Colonic mucosa (tissue), 4 donors: ENCODE measurements around the gene SLC25A46. TPM values are rescaled to one million over a fixed set of nuclear protein-coding genes. Genes with fewer than 3 reads are reported as not detected.
A peak's percentile ranks its signal among the peaks of the same experiment; 100 is the strongest.
"Not testable (repeated sequence)": the region's sequence is repeated elsewhere in the genome, so short reads cannot be mapped to it uniquely, and the experiment has no call there.

Experiments used
- DNase-seq: peaks from one replicate; pipeline ENCODE4 v3.0.0-alpha.2; 2020
- H3K27ac ChIP-seq: fragments of 200-600 bp; one replicate; pipeline ENCODE4 v1.8.0; 2021
- H3K27me3 ChIP-seq: fragments of 200-600 bp; one replicate; pipeline ENCODE4 v1.8.0; 2021
- H3K36me3 ChIP-seq: fragments of 200-600 bp; one replicate; pipeline ENCODE4 v1.8.0; 2021
- H3K4me1 ChIP-seq: fragments of 200-600 bp; one replicate; pipeline ENCODE4 v1.8.0; 2021; ENCODE audit warnings: mild to moderate bottlenecking
- H3K4me3 ChIP-seq: fragments of 200-600 bp; one replicate; pipeline ENCODE4 v1.8.0; 2021
- H3K9ac ChIP-seq, 2 donors: one replicate each; pipeline ENCODE4 v1.7.0; 2013; ENCODE audit warnings: control low read depth in 2 of 2, low read depth in 2 of 2, low read length in 2 of 2
- H3K9me3 ChIP-seq: fragments of 200-600 bp; one replicate; pipeline ENCODE4 v1.8.0; 2021
- intact Hi-C: fragments of 100-400 bp; cut with DNase I; formaldehyde crosslinking; loops from one replicate; pipeline ENCODE4 v1.14.1; 2022
- total RNA-seq, 2 donors: library from RNA; stranded (reverse); fragmentation: NEBNext Ultra II Directional in 1 of 2; extraction: Animal tissue kit (Norgen Biotek cat#: 25700) in 1 of 2; gene quantifications; one replicate each; pipeline ENCODE4 v1.2.1, GENCODE V29; 2021
- TF ChIP-seq, protein P1 (sequence below): fragments of 200-600 bp; IDR thresholded peaks from one replicate; pipeline ENCODE4 v1.8.0; 2022; ENCODE audit warnings: antibody characterized with exemption, mild to moderate bottlenecking
- donor health status: healthy.
- donor health status: DM: no; HTN: no; CAD: no.
- donor health status: DM: no; HTN: no; CAD: no.

Gene SLC25A46
- total RNA-seq, 2 donors from 2014 or later = 50.7 to 54.8 TPM

GRCh38 chr5:110785356-110785755 lies 46.5 kb downstream of the SLC25A46 start:
- Histone ChIP-seq H3K27me3 (no peaks in the 10 kb centered on the region), H3K4me3 (no peak overlapping the region), H3K9me3 (no peaks in the 10 kb centered on the region), H3K27ac (no peak overlapping the region), H3K9ac (no peak overlapping the region), H3K36me3 (no peaks in the 10 kb centered on the region), H3K4me1 (no peaks in the 10 kb centered on the region)
- TF ChIP-seq, protein P1, sequence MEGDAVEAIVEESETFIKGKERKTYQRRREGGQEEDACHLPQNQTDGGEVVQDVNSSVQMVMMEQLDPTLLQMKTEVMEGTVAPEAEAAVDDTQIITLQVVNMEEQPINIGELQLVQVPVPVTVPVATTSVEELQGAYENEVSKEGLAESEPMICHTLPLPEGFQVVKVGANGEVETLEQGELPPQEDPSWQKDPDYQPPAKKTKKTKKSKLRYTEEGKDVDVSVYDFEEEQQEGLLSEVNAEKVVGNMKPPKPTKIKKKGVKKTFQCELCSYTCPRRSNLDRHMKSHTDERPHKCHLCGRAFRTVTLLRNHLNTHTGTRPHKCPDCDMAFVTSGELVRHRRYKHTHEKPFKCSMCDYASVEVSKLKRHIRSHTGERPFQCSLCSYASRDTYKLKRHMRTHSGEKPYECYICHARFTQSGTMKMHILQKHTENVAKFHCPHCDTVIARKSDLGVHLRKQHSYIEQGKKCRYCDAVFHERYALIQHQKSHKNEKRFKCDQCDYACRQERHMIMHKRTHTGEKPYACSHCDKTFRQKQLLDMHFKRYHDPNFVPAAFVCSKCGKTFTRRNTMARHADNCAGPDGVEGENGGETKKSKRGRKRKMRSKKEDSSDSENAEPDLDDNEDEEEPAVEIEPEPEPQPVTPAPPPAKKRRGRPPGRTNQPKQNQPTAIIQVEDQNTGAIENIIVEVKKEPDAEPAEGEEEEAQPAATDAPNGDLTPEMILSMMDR = no peak
- intact Hi-C loops = no loop called here
- no peak for DNase-seq

GRCh38 chr5:110788006-110788405 lies 49.2 kb downstream of the SLC25A46 start:
- H3K36me3 ChIP-seq, H3K9ac ChIP-seq, DNase-seq, H3K9me3 ChIP-seq, H3K4me1 ChIP-seq, H3K27me3 ChIP-seq, H3K4me3 ChIP-seq, H3K27ac ChIP-seq, intact Hi-C loops: not testable (repeated sequence)

DNA sequence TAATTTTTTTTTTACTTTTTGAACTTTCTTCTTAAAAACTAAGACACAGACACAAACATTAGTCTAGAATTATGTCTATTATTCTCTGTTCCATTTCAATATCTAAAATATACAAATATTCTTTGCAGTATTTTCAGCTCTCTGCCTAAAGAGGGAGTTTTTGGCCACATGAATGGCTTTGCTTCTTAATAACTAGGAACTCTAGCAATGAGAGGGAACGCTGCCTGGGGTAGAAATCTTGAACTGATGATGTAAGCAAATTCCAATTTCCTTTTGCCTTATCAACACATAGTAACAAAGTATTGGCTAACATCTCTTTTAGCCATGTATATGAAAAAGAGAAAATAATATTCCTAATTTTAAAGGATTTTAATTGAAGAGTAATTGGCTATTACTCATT lies 51.9 kb downstream of the SLC25A46 start:
- no peak overlapping the region for H3K9ac ChIP-seq
- TF ChIP-seq, protein P1 = no peak
- no peaks in the 10 kb centered on the region for H3K36me3 ChIP-seq
- no peaks in the 10 kb centered on the region for H3K4me1 ChIP-seq
- no peaks in the 10 kb centered on the region for H3K9me3 ChIP-seq
- H3K4me3 ChIP-seq = no peak overlapping the region
- no peak for DNase-seq
- no peaks in the 10 kb centered on the region for H3K27me3 ChIP-seq
- no peak overlapping the region for H3K27ac ChIP-seq
- intact Hi-C loops = no loop called here

DNA sequence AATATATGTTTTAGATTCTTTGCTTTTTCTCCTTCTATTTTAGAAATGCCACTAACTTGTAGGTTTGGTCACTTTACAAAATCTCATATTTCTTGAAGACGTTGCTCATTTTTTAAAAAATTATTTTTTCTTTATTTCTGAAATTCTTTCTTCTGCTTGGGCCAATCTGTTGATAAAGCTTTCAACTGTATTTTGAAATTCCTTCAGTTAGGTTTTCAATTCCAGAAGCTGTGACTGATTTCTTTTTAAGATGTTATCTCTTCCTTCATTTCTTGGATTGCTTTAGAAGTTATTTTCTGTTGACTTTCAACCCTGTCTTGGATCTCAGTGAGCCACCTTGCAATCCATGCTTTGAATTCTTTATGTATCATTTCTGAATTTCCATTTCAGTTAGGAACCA lies 64.2 kb downstream of the SLC25A46 start:
- TF ChIP-seq, protein P1 = no peak
- H3K9me3 ChIP-seq = no peaks in the 10 kb centered on the region
- intact Hi-C loops = no loop called here
- H3K27ac ChIP-seq = no peak overlapping the region
- H3K27me3 ChIP-seq = no peaks in the 10 kb centered on the region
- H3K9ac ChIP-seq = no peak overlapping the region
- no peaks in the 10 kb centered on the region for H3K36me3 ChIP-seq
- H3K4me3 ChIP-seq = no peak overlapping the region
- DNase-seq = no peak
- no peaks in the 10 kb centered on the region for H3K4me1 ChIP-seq

DNA sequence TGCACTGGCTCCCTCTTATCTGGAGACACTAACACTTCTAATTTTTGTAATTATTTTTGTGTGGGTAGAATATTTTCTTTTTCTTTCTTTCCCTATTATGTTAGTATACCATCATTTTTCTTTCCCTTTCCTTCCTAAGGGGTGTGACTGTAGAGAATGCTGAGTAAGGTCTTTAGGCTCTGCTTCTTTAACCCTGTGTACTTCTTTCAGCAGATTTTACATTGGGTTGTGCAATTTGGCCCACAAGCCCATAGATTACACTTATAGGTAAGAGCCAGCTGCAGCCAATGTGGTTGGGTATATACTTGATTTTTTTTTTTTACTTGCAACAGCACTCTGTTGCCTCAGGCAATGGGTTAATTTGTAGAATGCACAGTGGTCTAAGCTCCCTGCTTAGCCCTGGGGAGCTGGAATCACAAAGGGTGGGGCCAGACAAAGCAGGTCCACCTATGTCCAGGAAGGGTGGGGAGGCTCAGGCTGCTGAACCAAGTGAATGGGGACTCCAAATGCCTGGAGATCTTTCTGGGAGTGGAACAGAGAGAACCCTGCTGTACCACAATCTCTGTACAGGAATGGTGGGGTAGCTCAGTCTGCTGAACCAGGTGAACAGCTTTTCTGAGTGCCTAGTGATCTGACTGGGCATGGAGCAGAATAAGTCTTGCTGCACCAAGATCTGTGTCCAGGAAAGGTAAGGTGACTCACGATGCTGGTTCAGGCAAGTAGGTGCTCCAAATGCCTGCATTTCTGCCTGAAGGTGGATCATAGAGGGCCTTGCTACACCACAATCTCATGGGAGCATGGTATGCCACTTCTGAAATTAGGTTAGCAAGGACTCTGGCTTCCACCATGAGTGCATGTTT lies 64.9 kb downstream of the SLC25A46 start:
- intact Hi-C loops = no loop called here

DNA sequence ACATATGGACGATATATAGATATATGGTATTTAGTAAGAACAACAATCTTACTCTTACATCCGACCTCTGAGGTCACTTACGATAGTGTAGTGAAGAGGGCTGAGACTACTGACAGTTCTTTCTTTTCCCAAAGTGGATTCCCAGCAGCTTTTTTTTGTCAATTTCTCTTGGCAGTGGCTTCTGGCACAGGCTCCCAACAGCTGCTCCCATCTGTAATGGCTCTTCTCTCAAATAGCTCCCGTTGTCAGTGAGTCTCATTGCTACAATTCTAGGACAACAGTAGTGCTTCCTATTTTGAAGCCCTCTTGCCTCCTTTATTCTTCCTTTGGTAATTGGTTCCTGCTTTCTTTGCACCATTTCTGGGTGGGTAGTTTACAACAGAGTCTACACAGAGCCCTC lies 68.4 kb downstream of the SLC25A46 start:
- no peak overlapping the region for H3K4me3 ChIP-seq
- no peaks in the 10 kb centered on the region for H3K4me1 ChIP-seq
- TF ChIP-seq, protein P1 = no peak
- H3K36me3 ChIP-seq = no peaks in the 10 kb centered on the region
- no peak overlapping the region for H3K27ac ChIP-seq
- peak; percentile 37 for DNase-seq
- no peaks in the 10 kb centered on the region for H3K9me3 ChIP-seq
- intact Hi-C loops = no loop called here
- H3K27me3 ChIP-seq = no peaks in the 10 kb centered on the region
- no peak overlapping the region for H3K9ac ChIP-seq

More for the DNA sequence above, 64.9 kb downstream of the SLC25A46 start:
- Histone ChIP-seq H3K36me3 (no peaks in the 10 kb centered on the region), H3K9me3 (no peaks in the 10 kb centered on the region), H3K4me3 (no peak overlapping the region), H3K27me3 (no peaks in the 10 kb centered on the region), H3K27ac (no peak overlapping the region), H3K4me1 (no peaks in the 10 kb centered on the region), H3K9ac (no peak overlapping the region)
- TF ChIP-seq, protein P1 = no peak
- no peak for DNase-seq
